K562 (cell line): ENCODE measurements around the gene IRF2BP2. TPM values are rescaled to one million over a fixed set of nuclear protein-coding genes. Genes with fewer than 3 reads are reported as not detected.

Experiments
- ARHGAP35 ChIP-seq: fragments of 450-650 bp; IDR thresholded peaks from 2 replicates; pipeline ENCODE4 v1.6.1; 2018; ENCODE audit not compliant: partially characterized antibody
- ATF7 ChIP-seq: fragments of 450-650 bp; IDR thresholded peaks from 2 replicates; pipeline ENCODE4 v1.7.1; 2014; ENCODE audit warnings: mild to moderate bottlenecking, moderate library complexity
- BCL6 ChIP-seq: fragments of 250-450 bp; sonication (Bioruptor Pico); IDR thresholded peaks from 2 replicates; pipeline ENCODE4 v1.4.0; 2020
- CHD2 ChIP-seq: IDR thresholded peaks from 2 replicates; pipeline ENCODE4 v1.6.1; 2011; ENCODE audit warnings: low read depth, low read length
- DEAF1 ChIP-seq: fragments of 450-650 bp; formaldehyde crosslinking; IDR thresholded peaks from 2 replicates; pipeline ENCODE4 v1.4.0; 2020; ENCODE audit warnings: mild to moderate bottlenecking, moderate library complexity
- ELF4 ChIP-seq: fragments of 450-650 bp; formaldehyde crosslinking; IDR thresholded peaks from 2 replicates; pipeline ENCODE4 v1.4.0; 2022; ENCODE audit warnings: missing genetic modification characterization
- ETV6 ChIP-seq, 3 experiments: fragments of 150-350 bp in 1 of 3; sonication (generic) in 1 of 3; formaldehyde crosslinking in 1 of 3; IDR thresholded peaks; 2 replicates each; pipeline versions ENCODE4 v1.6.1 to v1.8.0; 2014 to 2022; ENCODE audit warnings: borderline replicate concordance in 2 of 3, low read depth in 2 of 3, antibody characterized with exemption in 1 of 3, low read length in 1 of 3, mild to moderate bottlenecking in 1 of 3, missing genetic modification reagents in 1 of 3
- FOXJ2 ChIP-seq: fragments of 200-800 bp; sonication (Bioruptor generic); IDR thresholded peaks from 2 replicates; pipeline ENCODE4 v1.6.1; 2016; ENCODE audit warnings: missing genetic modification characterization, missing compliant biosample characterization
- HDAC8 ChIP-seq: fragments of 450-650 bp; IDR thresholded peaks from 2 replicates; pipeline ENCODE4 v1.6.1; 2016; ENCODE audit warnings: mild to moderate bottlenecking, missing genetic modification characterization, moderate library complexity, missing compliant biosample characterization
- HEY1 ChIP-seq: fragments of 250-450 bp; sonication (Bioruptor Pico); IDR thresholded peaks from 2 replicates; pipeline ENCODE4 v1.5.0; 2020; ENCODE audit warnings: mild to moderate bottlenecking, moderate library complexity, borderline replicate concordance
- MAFF ChIP-seq: IDR thresholded peaks from 2 replicates; pipeline ENCODE4 v1.6.1; 2012; ENCODE audit warnings: low read length, improper control_type of control experiment
- VEZF1 ChIP-seq: fragments of 200-800 bp; sonication (Bioruptor generic); IDR thresholded peaks from 2 replicates; pipeline ENCODE4 v1.6.1; 2017; ENCODE audit warnings: missing genetic modification characterization, missing compliant biosample characterization
- ZNF311 ChIP-seq: fragments of 250-450 bp; sonication (Bioruptor Pico); IDR thresholded peaks from 2 replicates; pipeline ENCODE4 v1.4.0; 2020; ENCODE audit warnings: mild to moderate bottlenecking, moderate library complexity
- ZNF407 ChIP-seq: fragments of 450-650 bp; IDR thresholded peaks from 2 replicates; pipeline ENCODE4 v1.6.1; 2016; ENCODE audit warnings: low read depth
- ZNF740 ChIP-seq, 3 experiments: fragments of 200-800 bp in 1 of 3; sonication (Bioruptor generic) in 1 of 3; sonication (generic) in 1 of 3; formaldehyde crosslinking in 1 of 3; IDR thresholded peaks; 2 replicates each; pipeline versions ENCODE4 v1.6.1 to v1.8.0; 2016 to 2022; ENCODE audit warnings: mild to moderate bottlenecking in 2 of 3, missing compliant biosample characterization in 2 of 3, missing genetic modification characterization in 2 of 3, missing genetic modification reagents in 1 of 3
- polyA plus RNA-seq, 8 experiments: library from polyadenylated mRNA; depleted of rRNA in 4 of 8; stranded (reverse) in 5 of 8; unstranded in 3 of 8; fragments of >200 nt; fragmentation: Nextera tagmentation in 2 of 8; fragmentation: Illumina TruSeq in 1 of 8; extraction: Ambion mirVana in 2 of 8; extraction: Trizol in 1 of 8; gene quantifications; 2 replicates each; pipeline versions ENCODE4 v1.2.1 to v1.2.3, GENCODE V29; 2011 to 2014; ENCODE audit warnings: inconsistent platforms in 1 of 8, missing spikeins in 1 of 8
- total RNA-seq, 7 experiments: library from RNA; depleted of rRNA in 6 of 7; stranded (reverse); fragments of >200 nt in 6 of 7; fragmentation: Illumina TruSeq in 2 of 7; extraction: Trizol in 2 of 7; gene quantifications; 2 replicates each; pipeline versions ENCODE4 v1.2.1 to v1.2.3, GENCODE V29; 2011 to 2021; ENCODE audit warnings: low replicate concordance in 1 of 7

The IRF2BP2 gene
- total and polyA plus RNA-seq, 9 of the 15 experiments (the other 6 are each of a cell fraction or from before 2014, with no cell fraction given): 7.7 to 68.6 (median 22.1) TPM

GRCh38 chr1:234583755-234584419 is 26.1 kb downstream of the IRF2BP2 start (continued):
- no peak for TF ChIP-seq ELF4
- peak; percentile 27; the same call in 1 of the 2 replicates for TF ChIP-seq ATF7
- TF ChIP-seq BCL6 (CRISPR knock-in tag): no peak
- TF ChIP-seq ETV6 (IDR thresholded peaks at IDR 0.05; ENCODE audit: borderline replicate concordance in 1 of 2, low read depth in 2 of 2, low read length in 1 of 2): no peak
- TF ChIP-seq ETV6 (CRISPR knock-in tag; IDR thresholded peaks at IDR 0.05; ENCODE audit: borderline replicate concordance): no peak
- no peak for TF ChIP-seq CHD2
- TF ChIP-seq HEY1 (CRISPR knock-in tag): no peak
- no peak for TF ChIP-seq HDAC8 (tag)
- no peak for TF ChIP-seq MAFF
- no peak for TF ChIP-seq ZNF311 (CRISPR knock-in tag)
- peak; percentile 70 for TF ChIP-seq VEZF1 (CRISPR knock-in tag)
- no peak for TF ChIP-seq DEAF1 (CRISPR knock-in tag)
- 0 out of 2 replicates have a peak, but pooled peaks have one; percentile 35 for TF ChIP-seq FOXJ2 (tag)
- no peak for TF ChIP-seq ZNF740 (CRISPR knock-in tag; IDR thresholded peaks at IDR 0.05)
- TF ChIP-seq ZNF740 (tag; IDR thresholded peaks at IDR 0.05): peak in 1 of 2 experiments; percentile 47; a peak in 1 of 4 replicates
- no peak for TF ChIP-seq ZNF407
- no peak for TF ChIP-seq ARHGAP35
